ENCODE data around the gene AGFG1. TPM values are rescaled to one million over a fixed set of nuclear protein-coding genes. Genes with fewer than 3 reads are reported as not detected.

Gene AGFG1
- total RNA-seq, 1 experiment from 2014 or later = 109 TPM

GRCh38 chr2:227480528-227480927 lies 8.6 kb downstream of the AGFG1 start:
- Histone ChIP-seq H2BK5ac (ENCODE audit: insufficient read length, low read length) (no peak overlapping the region), H4K91ac (ENCODE audit: insufficient read length, low read depth, low read length) (no peak overlapping the region), H3K4me2 (ENCODE audit: insufficient read depth, insufficient read length, low read length) (no peak overlapping the region), H3K9ac (ENCODE audit: extremely low read depth, insufficient read length, low read length) (no peak overlapping the region), H3K14ac (ENCODE audit: insufficient read depth, low read length) (no peak overlapping the region), H2BK15ac (ENCODE audit: low read depth, low read length) (no peak overlapping the region), H3K27ac (ENCODE audit: insufficient read length, low read depth, low read length) (no peak overlapping the region), H3K9me3 (ENCODE audit: control insufficient read depth, low read depth, low read length) (no peaks in the 10 kb centered on the region), H3K27me3 (ENCODE audit: insufficient read depth, low read length) (no peaks in the 10 kb centered on the region), H4K20me1 (ENCODE audit: control insufficient read depth, insufficient read depth, insufficient read length) (no peaks in the 10 kb centered on the region), H3K79me1 (ENCODE audit: insufficient read depth, low read depth, low read length, poor library complexity, severe bottlenecking) (peaks cover 2% of the 10 kb centered on the region), H3K23me2 (ENCODE audit: insufficient read length, low read depth, low read length, poor library complexity, severe bottlenecking) (no peaks in the 10 kb centered on the region), H2BK120ac (ENCODE audit: low read depth, low read length, poor library complexity, severe bottlenecking) (no peak overlapping the region), H4K5ac (ENCODE audit: insufficient read length, low read depth, low read length) (no peak overlapping the region), H2BK20ac (ENCODE audit: low read depth, low read length, poor library complexity, severe bottlenecking) (no peak overlapping the region), H3T11ph (ENCODE audit: low read length) (no peak overlapping the region), H3K23ac (ENCODE audit: insufficient read length, low read depth, low read length) (no peak overlapping the region), H4K8ac (replicated peaks; ENCODE audit: insufficient read length, low read depth, low read length) (no peak overlapping the region), H3K79me2 (ENCODE audit: insufficient read depth, low read length) (peaks cover 49% of the 10 kb centered on the region; the same call in 1 of the 2 replicates), H3K56ac (ENCODE audit: insufficient read length, low read depth, low read length) (no peak overlapping the region), H3K18ac (ENCODE audit: insufficient read length, low read depth, low read length) (no peak overlapping the region), H3K4ac (ENCODE audit: low read depth, low read length) (no peak overlapping the region), H2AFZ (ENCODE audit: low read length) (no peak overlapping the region), H2BK12ac (ENCODE audit: insufficient read length, low read depth, low read length) (no peak overlapping the region), H2AK5ac (ENCODE audit: insufficient read length, low read length) (no peak overlapping the region), H3K4me1 (ENCODE audit: insufficient read depth, low read length) (no peaks in the 10 kb centered on the region)
- Mint-ChIP-seq H3K9me3 (peaks cover 12 to 15% of the 10 kb centered on the region in 2 experiments), H3K4me1 (peaks cover 3 to 12% of the 10 kb centered on the region in 2 experiments; a peak in 2 of 4 replicates), H3K4me3 (no peak overlapping the region), H3K27me3 (ENCODE audit: low read depth) (no peaks in the 10 kb centered on the region), H3K27ac (no peak overlapping the region), H3K36me3 (ENCODE audit: insufficient read depth in 1 of 3, low read depth in 3 of 3) (peaks cover 10 to 16% (median 14%) of the 10 kb centered on the region in 3 experiments)
- WGBS (ENCODE audit: extremely low coverage, insufficient read length, low lambda C conversion rate) = no CpG with 5 or more reads among the region's 2 CpGs
- TF ChIP-seq, protein P1, sequence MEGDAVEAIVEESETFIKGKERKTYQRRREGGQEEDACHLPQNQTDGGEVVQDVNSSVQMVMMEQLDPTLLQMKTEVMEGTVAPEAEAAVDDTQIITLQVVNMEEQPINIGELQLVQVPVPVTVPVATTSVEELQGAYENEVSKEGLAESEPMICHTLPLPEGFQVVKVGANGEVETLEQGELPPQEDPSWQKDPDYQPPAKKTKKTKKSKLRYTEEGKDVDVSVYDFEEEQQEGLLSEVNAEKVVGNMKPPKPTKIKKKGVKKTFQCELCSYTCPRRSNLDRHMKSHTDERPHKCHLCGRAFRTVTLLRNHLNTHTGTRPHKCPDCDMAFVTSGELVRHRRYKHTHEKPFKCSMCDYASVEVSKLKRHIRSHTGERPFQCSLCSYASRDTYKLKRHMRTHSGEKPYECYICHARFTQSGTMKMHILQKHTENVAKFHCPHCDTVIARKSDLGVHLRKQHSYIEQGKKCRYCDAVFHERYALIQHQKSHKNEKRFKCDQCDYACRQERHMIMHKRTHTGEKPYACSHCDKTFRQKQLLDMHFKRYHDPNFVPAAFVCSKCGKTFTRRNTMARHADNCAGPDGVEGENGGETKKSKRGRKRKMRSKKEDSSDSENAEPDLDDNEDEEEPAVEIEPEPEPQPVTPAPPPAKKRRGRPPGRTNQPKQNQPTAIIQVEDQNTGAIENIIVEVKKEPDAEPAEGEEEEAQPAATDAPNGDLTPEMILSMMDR (conservative IDR thresholded peaks at IDR 0.05) = no peak
- no peak for DNase-seq

All from H9 (cell line).